Measurements from ENCODE around the gene PPP1R2.

- TF ChIP-seq TAF1 (IDR thresholded peaks at IDR 0.05; ENCODE audit: borderline replicate concordance, low read depth, low read length) (peak; percentile 88), CHD2 (IDR thresholded peaks at IDR 0.05; ENCODE audit: low read length, partially characterized antibody) (peak; percentile 99), EZH2phosphoT487 (IDR thresholded peaks at IDR 0.05; ENCODE audit: borderline replicate concordance, low read depth) (no peak), YY1 (IDR thresholded peaks at IDR 0.05; ENCODE audit: low read depth) (peak; percentile 74; the same call in 1 of the 2 replicates), JUND (IDR thresholded peaks at IDR 0.05) (no peak), GABPA (IDR thresholded peaks at IDR 0.05; ENCODE audit: low read depth) (no peak), POLR2AphosphoS5 (IDR thresholded peaks at IDR 0.05; ENCODE audit: low read depth, low read length) (peak; percentile 95), EP300 (IDR thresholded peaks at IDR 0.05; ENCODE audit: borderline replicate concordance in 1 of 2, low read depth in 1 of 2, low read length in 1 of 2) (no peak), SIN3A (IDR thresholded peaks at IDR 0.05; ENCODE audit: borderline replicate concordance, low read depth, low read length) (0 out of 2 replicates have a peak, but pooled peaks have one; percentile 62), ELF1 (IDR thresholded peaks at IDR 0.05) (no peak), FOXM1 (IDR thresholded peaks at IDR 0.05; ENCODE audit: low read depth) (no peak)
- TF ChIP-seq, protein P1, sequence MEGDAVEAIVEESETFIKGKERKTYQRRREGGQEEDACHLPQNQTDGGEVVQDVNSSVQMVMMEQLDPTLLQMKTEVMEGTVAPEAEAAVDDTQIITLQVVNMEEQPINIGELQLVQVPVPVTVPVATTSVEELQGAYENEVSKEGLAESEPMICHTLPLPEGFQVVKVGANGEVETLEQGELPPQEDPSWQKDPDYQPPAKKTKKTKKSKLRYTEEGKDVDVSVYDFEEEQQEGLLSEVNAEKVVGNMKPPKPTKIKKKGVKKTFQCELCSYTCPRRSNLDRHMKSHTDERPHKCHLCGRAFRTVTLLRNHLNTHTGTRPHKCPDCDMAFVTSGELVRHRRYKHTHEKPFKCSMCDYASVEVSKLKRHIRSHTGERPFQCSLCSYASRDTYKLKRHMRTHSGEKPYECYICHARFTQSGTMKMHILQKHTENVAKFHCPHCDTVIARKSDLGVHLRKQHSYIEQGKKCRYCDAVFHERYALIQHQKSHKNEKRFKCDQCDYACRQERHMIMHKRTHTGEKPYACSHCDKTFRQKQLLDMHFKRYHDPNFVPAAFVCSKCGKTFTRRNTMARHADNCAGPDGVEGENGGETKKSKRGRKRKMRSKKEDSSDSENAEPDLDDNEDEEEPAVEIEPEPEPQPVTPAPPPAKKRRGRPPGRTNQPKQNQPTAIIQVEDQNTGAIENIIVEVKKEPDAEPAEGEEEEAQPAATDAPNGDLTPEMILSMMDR (IDR thresholded peaks at IDR 0.05), result no peak
- TF ChIP-seq, protein P2, sequence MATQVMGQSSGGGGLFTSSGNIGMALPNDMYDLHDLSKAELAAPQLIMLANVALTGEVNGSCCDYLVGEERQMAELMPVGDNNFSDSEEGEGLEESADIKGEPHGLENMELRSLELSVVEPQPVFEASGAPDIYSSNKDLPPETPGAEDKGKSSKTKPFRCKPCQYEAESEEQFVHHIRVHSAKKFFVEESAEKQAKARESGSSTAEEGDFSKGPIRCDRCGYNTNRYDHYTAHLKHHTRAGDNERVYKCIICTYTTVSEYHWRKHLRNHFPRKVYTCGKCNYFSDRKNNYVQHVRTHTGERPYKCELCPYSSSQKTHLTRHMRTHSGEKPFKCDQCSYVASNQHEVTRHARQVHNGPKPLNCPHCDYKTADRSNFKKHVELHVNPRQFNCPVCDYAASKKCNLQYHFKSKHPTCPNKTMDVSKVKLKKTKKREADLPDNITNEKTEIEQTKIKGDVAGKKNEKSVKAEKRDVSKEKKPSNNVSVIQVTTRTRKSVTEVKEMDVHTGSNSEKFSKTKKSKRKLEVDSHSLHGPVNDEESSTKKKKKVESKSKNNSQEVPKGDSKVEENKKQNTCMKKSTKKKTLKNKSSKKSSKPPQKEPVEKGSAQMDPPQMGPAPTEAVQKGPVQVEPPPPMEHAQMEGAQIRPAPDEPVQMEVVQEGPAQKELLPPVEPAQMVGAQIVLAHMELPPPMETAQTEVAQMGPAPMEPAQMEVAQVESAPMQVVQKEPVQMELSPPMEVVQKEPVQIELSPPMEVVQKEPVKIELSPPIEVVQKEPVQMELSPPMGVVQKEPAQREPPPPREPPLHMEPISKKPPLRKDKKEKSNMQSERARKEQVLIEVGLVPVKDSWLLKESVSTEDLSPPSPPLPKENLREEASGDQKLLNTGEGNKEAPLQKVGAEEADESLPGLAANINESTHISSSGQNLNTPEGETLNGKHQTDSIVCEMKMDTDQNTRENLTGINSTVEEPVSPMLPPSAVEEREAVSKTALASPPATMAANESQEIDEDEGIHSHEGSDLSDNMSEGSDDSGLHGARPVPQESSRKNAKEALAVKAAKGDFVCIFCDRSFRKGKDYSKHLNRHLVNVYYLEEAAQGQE (IDR thresholded peaks at IDR 0.05; ENCODE audit: low read depth, low read length), result peak; percentile 40; the same call in 1 of the 2 replicates
These were observed at the start of gene PPP1R2 for GRCh38 chr3:195542698-195543499.

Data from SK-N-SH (cell line).